ENCODE measurements around the gene VMP1. TPM values are rescaled to one million over a fixed set of nuclear protein-coding genes. Genes with fewer than 3 reads are reported as not detected.
"Not testable (repeated sequence)": the region's sequence is repeated elsewhere in the genome, so short reads cannot be mapped to it uniquely, and the experiment has no call there.

The VMP1 gene
- total RNA-seq, 1 donor from 2014 or later = 176 TPM

DNA sequence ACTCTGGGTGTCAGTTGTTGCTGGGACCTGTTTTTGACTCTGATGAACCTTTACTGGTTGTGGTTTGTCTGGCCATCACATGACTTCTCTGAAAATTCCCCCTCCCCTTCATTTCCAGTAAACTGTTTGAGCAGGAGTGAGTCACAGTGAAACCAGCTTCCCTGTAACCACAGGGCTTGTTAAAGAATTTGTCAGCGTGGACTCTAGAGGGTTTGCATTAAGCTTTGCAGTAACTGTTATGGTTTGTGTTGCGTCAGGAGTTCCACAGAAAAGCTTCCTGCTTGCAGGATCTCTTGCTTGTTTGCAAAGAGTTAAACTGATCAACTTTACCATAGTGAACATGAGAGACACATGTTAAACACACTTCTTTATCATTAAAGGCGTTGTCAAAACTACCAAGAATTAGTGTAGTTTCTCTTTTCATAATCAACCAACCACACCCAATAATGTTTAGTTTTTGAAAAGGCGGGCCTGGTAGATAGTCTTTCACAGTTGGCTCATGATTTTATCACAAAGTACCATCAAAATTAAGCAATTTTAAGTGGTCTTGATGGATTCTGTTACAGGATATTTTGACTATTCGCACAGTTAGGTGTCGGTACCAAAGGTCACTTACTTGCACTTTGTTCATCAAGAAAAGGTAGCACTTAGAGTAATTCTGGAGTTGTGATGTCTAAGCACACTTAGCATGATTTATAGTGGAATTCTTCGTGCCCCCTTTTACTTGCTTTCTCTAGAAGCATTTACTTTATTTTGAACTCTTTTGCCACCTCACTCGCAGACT lies 79.3 kb downstream of the VMP1 start:
- peak; percentile 86 for ATAC-seq (ENCODE audit: low read depth)
- intact Hi-C loops (cut with micrococcal nuclease) = loop anchor here (1.0 to 2.0 kb wide), 10 partner anchors 24 to 168 kb away; partner anchors contain the start of genes CLTC, PTRH2, RPS6KB1 and VMP1
- Mint-ChIP-seq H3K4me3 (peak overlapping the region; percentile 72), H3K4me1 (peaks cover 58% of the 10 kb centered on the region), H3K36me3 (ENCODE audit: low read depth) (peaks cover 7% of the 10 kb centered on the region), H3K27ac (peak overlapping the region; percentile 97), H3K27me3 (no peaks in the 10 kb centered on the region), H3K9me3 (no peaks in the 10 kb centered on the region)
- TF ChIP-seq, protein P1, sequence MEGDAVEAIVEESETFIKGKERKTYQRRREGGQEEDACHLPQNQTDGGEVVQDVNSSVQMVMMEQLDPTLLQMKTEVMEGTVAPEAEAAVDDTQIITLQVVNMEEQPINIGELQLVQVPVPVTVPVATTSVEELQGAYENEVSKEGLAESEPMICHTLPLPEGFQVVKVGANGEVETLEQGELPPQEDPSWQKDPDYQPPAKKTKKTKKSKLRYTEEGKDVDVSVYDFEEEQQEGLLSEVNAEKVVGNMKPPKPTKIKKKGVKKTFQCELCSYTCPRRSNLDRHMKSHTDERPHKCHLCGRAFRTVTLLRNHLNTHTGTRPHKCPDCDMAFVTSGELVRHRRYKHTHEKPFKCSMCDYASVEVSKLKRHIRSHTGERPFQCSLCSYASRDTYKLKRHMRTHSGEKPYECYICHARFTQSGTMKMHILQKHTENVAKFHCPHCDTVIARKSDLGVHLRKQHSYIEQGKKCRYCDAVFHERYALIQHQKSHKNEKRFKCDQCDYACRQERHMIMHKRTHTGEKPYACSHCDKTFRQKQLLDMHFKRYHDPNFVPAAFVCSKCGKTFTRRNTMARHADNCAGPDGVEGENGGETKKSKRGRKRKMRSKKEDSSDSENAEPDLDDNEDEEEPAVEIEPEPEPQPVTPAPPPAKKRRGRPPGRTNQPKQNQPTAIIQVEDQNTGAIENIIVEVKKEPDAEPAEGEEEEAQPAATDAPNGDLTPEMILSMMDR (IDR thresholded peaks at IDR 0.05) = no peak
- peak; percentile 33 for DNase-seq
- ChIA-PET POLR2A (interaction anchor here (0.6 to 10.1 kb wide), 23 partner anchors 8 to 168 kb away, joined by 3 to 379 read pairs (median 7); partner anchors contain the start of genes CLTC, PTRH2, RPS6KB1 and TUBD1), CTCF (interaction anchor here (0.7 to 3.3 kb wide), 13 partner anchors 13 to 73 kb away, joined by 3 to 36 read pairs (median 3); no protein-coding TSS in a partner anchor)

DNA sequence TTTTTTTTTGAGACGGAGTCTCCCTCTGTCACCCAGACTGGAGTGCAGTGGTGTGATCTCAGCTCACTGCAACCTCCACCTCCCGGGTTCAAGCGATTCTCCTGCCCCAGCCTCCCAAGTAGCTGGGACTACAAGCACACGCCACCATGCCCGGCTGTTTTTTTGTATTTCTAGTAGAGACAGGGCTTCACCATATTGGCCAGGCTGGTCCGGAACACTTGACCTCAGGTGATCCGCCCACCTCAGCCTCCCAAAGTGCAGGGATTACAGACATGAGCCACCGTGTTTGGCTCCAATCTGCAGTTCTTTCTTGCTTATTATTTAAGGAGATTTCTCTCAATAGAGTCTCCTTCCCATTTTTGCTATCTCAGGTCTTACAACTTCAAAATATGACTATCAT lies 82.4 kb downstream of the VMP1 start:
- ATAC-seq (ENCODE audit: low read depth); H3K4me3 Mint-ChIP-seq; H3K27me3 Mint-ChIP-seq; intact Hi-C loops (cut with micrococcal nuclease); H3K36me3 Mint-ChIP-seq (ENCODE audit: low read depth); H3K9me3 Mint-ChIP-seq; DNase-seq: not testable (repeated sequence)
- Mint-ChIP-seq H3K27ac (peak overlapping the region; percentile 37), H3K4me1 (peaks cover 36% of the 10 kb centered on the region)
- POLR2A ChIA-PET = interaction anchor here (0.6 to 10.1 kb wide), 6 partner anchors 16 to 63 kb away, joined by 3 to 379 read pairs (median 5); no protein-coding TSS in a partner anchor
- CTCF ChIA-PET = interaction anchor here (0.6 kb wide), 1 partner anchor 33 kb away, joined by 3 read pairs; no protein-coding TSS in a partner anchor

DNA sequence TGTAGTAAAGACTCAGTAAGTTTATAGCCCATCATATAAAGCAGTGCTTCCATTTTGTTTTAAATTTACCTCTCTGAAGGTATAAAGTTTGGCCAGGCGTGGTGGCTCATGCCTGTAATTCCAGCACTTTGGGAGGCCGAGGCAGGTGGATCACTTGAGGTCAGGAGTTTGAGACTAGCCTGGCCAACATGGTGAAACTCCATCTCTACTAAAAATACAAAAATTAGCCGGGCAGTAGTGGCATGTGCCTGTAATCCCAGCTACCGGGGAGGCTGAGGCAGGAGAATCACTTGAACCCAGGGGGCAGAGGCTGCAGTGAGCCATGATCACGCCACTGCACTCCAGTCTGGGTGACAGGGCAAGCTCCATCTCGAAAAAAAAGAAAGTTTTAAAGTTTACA lies 83.0 kb downstream of the VMP1 start:
- peaks cover 12% of the 10 kb centered on the region for H3K36me3 Mint-ChIP-seq (ENCODE audit: low read depth)
- intact Hi-C loops (cut with micrococcal nuclease) = not testable (repeated sequence)

DNA sequence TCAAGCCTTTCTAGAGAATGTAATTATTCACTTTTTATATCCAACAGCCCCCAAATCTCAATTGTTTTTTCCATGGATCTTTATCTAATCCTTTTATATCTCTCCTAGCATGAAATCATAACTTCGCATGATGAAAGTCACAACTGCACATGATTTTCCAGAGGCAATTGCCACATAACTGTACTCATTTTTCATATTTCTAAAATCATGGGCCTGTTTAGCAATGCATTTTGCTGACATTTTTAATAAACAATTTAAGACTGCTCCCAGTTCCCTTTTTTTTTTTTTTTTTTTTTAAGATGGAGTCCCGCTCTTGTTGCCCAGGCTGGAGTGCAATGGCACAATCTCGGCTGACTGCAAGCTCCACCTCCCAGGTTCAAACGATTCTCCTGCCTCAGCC lies 83.5 kb downstream of the VMP1 start:
- no peak overlapping the region for H3K4me3 Mint-ChIP-seq
- ChIA-PET CTCF (no interaction called here), POLR2A (interaction anchor here (0.5 to 10.1 kb wide), 2 partner anchors 37 to 49 kb away, joined by 3 to 379 read pairs; no protein-coding TSS in a partner anchor)
- intact Hi-C loops (cut with micrococcal nuclease) = no loop called here
- peak overlapping the region; percentile 24 for H3K27ac Mint-ChIP-seq
- TF ChIP-seq, protein P1 (IDR thresholded peaks at IDR 0.05) = no peak
- ATAC-seq (ENCODE audit: low read depth) (no peak), DNase-seq (no peak)
- peaks cover 30% of the 10 kb centered on the region for H3K4me1 Mint-ChIP-seq
- peaks cover 12% of the 10 kb centered on the region for H3K36me3 Mint-ChIP-seq (ENCODE audit: low read depth)
- H3K9me3 Mint-ChIP-seq = no peaks in the 10 kb centered on the region
- H3K27me3 Mint-ChIP-seq = no peaks in the 10 kb centered on the region

More for the DNA sequence above, 83.0 kb downstream of the VMP1 start:
- ATAC-seq (ENCODE audit: low read depth); H3K27me3 Mint-ChIP-seq; DNase-seq; H3K9me3 Mint-ChIP-seq; H3K4me3 Mint-ChIP-seq: not testable (repeated sequence)
- Mint-ChIP-seq H3K27ac (peak overlapping the region; percentile 37), H3K4me1 (peaks cover 31% of the 10 kb centered on the region)
- ChIA-PET CTCF (interaction anchor here (0.6 kb wide), 1 partner anchor 33 kb away, joined by 3 read pairs; no protein-coding TSS in a partner anchor), POLR2A (interaction anchor here (0.5 to 10.1 kb wide), 2 partner anchors 37 to 49 kb away, joined by 3 to 379 read pairs; no protein-coding TSS in a partner anchor)

DNA sequence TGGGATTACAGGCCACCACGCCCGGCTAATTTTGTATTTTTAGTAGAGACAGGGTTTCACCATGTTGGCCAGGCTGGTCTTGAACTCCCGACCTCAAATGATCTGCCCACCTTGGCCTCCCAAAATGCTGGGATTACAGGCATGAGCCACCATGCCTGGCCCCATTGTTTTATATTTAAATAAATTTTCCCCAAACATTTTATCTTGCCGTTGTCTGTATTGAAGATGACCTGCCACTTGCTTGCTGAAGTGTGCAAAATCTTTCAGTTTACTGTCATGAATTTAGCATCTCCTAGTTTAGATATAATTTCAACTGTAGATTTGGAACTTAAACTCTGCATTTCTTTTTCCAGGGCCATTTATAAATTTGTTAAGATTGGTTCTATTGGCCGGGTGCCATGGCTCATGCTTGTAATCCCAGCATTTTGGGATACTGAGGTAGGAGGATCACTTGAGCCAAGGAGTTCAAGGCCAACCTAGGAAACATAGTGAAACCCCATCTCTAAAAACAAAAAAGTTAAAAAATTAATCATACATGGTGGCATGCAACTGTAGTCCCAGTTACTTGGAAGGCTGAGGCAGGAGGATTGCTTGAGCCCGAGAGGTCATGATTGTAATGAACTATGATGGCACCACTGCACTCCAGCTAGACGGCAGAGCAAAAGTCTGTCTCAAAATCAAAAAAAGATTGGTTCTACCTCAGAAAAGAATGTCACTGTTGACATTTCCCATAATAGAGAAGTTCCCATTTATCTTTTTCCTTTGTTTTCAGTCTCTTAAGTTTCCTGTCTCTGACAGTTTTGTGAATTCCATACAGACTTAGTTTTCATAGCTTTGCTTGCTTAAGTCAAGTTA lies 84.4 kb downstream of the VMP1 start:
- H3K27ac Mint-ChIP-seq = no peak overlapping the region
- intact Hi-C loops (cut with micrococcal nuclease) = no loop called here
- no peaks in the 10 kb centered on the region for H3K27me3 Mint-ChIP-seq

DNA sequence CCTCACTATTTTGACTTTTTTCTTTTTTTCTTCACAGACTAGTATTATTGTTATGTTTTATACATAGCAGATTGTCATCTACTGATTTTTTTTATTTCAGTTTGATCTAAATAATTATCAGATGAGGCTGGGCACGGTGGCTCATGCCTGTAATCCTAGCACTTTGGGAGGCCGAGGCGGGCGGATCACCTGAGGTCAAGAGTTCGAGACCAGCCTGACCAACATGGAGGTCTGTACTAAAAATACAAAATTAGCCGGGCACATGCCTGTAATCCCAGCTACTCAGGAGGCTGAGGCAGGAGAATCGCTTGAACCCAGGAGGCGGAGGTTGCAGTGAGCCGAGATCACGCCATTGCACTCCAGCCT lies 85.0 kb downstream of the VMP1 start:
- CTCF ChIA-PET; DNase-seq; H3K27me3 Mint-ChIP-seq; H3K4me3 Mint-ChIP-seq; intact Hi-C loops (cut with micrococcal nuclease); H3K27ac Mint-ChIP-seq; H3K9me3 Mint-ChIP-seq; POLR2A ChIA-PET; ATAC-seq (ENCODE audit: low read depth): not testable (repeated sequence)
- peaks cover 15% of the 10 kb centered on the region for H3K36me3 Mint-ChIP-seq (ENCODE audit: low read depth)
- H3K4me1 Mint-ChIP-seq = peaks cover 15% of the 10 kb centered on the region

More for the DNA sequence above, 84.4 kb downstream of the VMP1 start:
- H3K9me3 Mint-ChIP-seq = no peaks in the 10 kb centered on the region
- ATAC-seq (ENCODE audit: low read depth) = no peak
- H3K4me3 Mint-ChIP-seq = no peak overlapping the region
- TF ChIP-seq, protein P1 (IDR thresholded peaks at IDR 0.05) = no peak
- H3K36me3 Mint-ChIP-seq (ENCODE audit: low read depth) = peaks cover 15% of the 10 kb centered on the region
- ChIA-PET CTCF (no interaction called here), POLR2A (interaction anchor here (0.6 to 10.1 kb wide), 2 partner anchors 33 to 48 kb away, joined by 3 to 379 read pairs; no protein-coding TSS in a partner anchor)
- peaks cover 21% of the 10 kb centered on the region for H3K4me1 Mint-ChIP-seq
- no peak for DNase-seq
